Activated CD8-positive, alpha-beta memory T cell treated with anti-CD3 and anti-CD28 coated beads for 36 hours (primary cell): ENCODE results near the gene FAM161A. TPM values are rescaled to one million over a fixed set of nuclear protein-coding genes. Genes with fewer than 3 reads are reported as not detected.
"Not testable (repeated sequence)": the region's sequence is repeated elsewhere in the genome, so short reads cannot be mapped to it uniquely, and the experiment has no call there.

Experiments
- CTCF ChIA-PET: fragments of 350-600 bp; sonication (Branson Sonifier 250); formaldehyde crosslinking; loops from one replicate; lab custom pipeline; 2021; ENCODE audit warnings: antibody characterized with exemption; lab: Charles Lee
- POLR2A ChIA-PET: fragments of 350-600 bp; sonication (Branson Sonifier 250); formaldehyde crosslinking; loops from one replicate; lab custom pipeline; 2021; ENCODE audit warnings: antibody characterized with exemption; lab: Charles Lee
- total RNA-seq, 2 experiments: library from RNA; stranded (reverse); gene quantifications; one replicate each; pipeline ENCODE4 v1.2.3, GENCODE V29; 2021

Gene FAM161A
- total RNA-seq, result 1 to 10 TPM; 8.0 to 8.3 TPM

- POLR2A ChIA-PET, result interaction anchor here (1.4 kb wide), 1 partner anchor 12 kb away, joined by 5 read pairs; no protein-coding TSS in a partner anchor
- CTCF ChIA-PET, result no interaction called here
These were observed at the start of gene FAM161A for GRCh38 chr2:61853847-61854563. FAM161A (minus strand) TSS chr2:61854060; CDS start chr2:61854041, 19 bp downstream.

- POLR2A ChIA-PET, result no interaction called here
These were observed 46.4 kb upstream of the FAM161A start for GRCh38 chr2:61900281-61900680.

GRCh38 chr2:61898810-61899209 lies 45.0 kb upstream of the FAM161A start:
- ChIA-PET CTCF (no interaction called here), POLR2A (no interaction called here)

More at GRCh38 chr2:61900281-61900680, 46.4 kb upstream of the FAM161A start:
- CTCF ChIA-PET, result no interaction called here

GRCh38 chr2:61888267-61889055 lies 34.6 kb upstream of the FAM161A start, which contains the start of gene CCT4:
CCT4 (minus strand) TSS chr2:61888656; CDS start chr2:61888507, 149 bp downstream.
- CTCF ChIA-PET, result interaction anchor here (0.7 kb wide), 3 partner anchors 16 to 213 kb away, joined by 3 to 4 read pairs (median 3); no protein-coding TSS in a partner anchor
- POLR2A ChIA-PET, result interaction anchor here (0.7 kb wide), 5 partner anchors 153 to 710 kb away, joined by 5 to 12 read pairs (median 7); no protein-coding TSS in a partner anchor

- ChIA-PET CTCF (no interaction called here), POLR2A (no interaction called here)
These were observed 33.9 kb upstream of the FAM161A start for GRCh38 chr2:61887717-61888266.

- ChIA-PET CTCF (interaction anchor here (1.2 kb wide), 1 partner anchor 15 kb away, joined by 3 read pairs; no protein-coding TSS in a partner anchor), POLR2A (interaction anchor here (1.2 kb wide), 1 partner anchor 14 kb away, joined by 8 read pairs; no protein-coding TSS in a partner anchor)
These were observed 32.2 kb upstream of the FAM161A start for GRCh38 chr2:61885896-61886603.

- ChIA-PET CTCF (no interaction called here), POLR2A (interaction anchor here (0.6 kb wide), 1 partner anchor 14 kb away, joined by 3 read pairs; no protein-coding TSS in a partner anchor)
These were observed 29.0 kb upstream of the FAM161A start for GRCh38 chr2:61882850-61883249.

GRCh38 chr2:61879351-61879750 lies 25.5 kb upstream of the FAM161A start:
- CTCF ChIA-PET, POLR2A ChIA-PET: not testable (repeated sequence)

GRCh38 chr2:61878761-61879160 lies 24.9 kb upstream of the FAM161A start:
- CTCF ChIA-PET, result interaction anchor here (1.1 kb wide), 1 partner anchor 13 kb away, joined by 3 read pairs; no protein-coding TSS in a partner anchor

GRCh38 chr2:61877571-61878245 lies 23.8 kb upstream of the FAM161A start:
- CTCF ChIA-PET, result interaction anchor here (1.1 kb wide), 1 partner anchor 11 kb away, joined by 3 read pairs; no protein-coding TSS in a partner anchor
- POLR2A ChIA-PET, result no interaction called here

More at GRCh38 chr2:61878761-61879160, 24.9 kb upstream of the FAM161A start:
- POLR2A ChIA-PET, result no interaction called here

GRCh38 chr2:61876400-61876799 lies 22.5 kb upstream of the FAM161A start:
- ChIA-PET POLR2A (no interaction called here), CTCF (no interaction called here)

GRCh38 chr2:61866482-61867089 lies 12.7 kb upstream of the FAM161A start:
- ChIA-PET POLR2A (interaction anchor here (0.6 to 0.7 kb wide), 2 partner anchors 20 to 821 kb away, joined by 3 to 7 read pairs; no protein-coding TSS in a partner anchor), CTCF (interaction anchor here (0.6 to 0.9 kb wide), 2 partner anchors 8 to 12 kb away, joined by 3 to 4 read pairs; no protein-coding TSS in a partner anchor)

- CTCF ChIA-PET, result no interaction called here
- POLR2A ChIA-PET, result no interaction called here
These were observed 8.2 kb upstream of the FAM161A start for GRCh38 chr2:61862085-61862484.

- CTCF ChIA-PET, result interaction anchor here (0.7 kb wide), 1 partner anchor 14 kb away, joined by 4 read pairs; no protein-coding TSS in a partner anchor
These were observed 3.4 kb upstream of the FAM161A start for GRCh38 chr2:61857224-61857623.

GRCh38 chr2:61855318-61855613 lies 1.4 kb upstream of the FAM161A start:
- ChIA-PET CTCF (no interaction called here), POLR2A (interaction anchor here (1.4 kb wide), 1 partner anchor 10 kb away, joined by 5 read pairs; no protein-coding TSS in a partner anchor)

More at GRCh38 chr2:61857224-61857623, 3.4 kb upstream of the FAM161A start:
- POLR2A ChIA-PET, result no interaction called here

GRCh38 chr2:61854564-61855317 lies 881 bp upstream of the FAM161A start:
- CTCF ChIA-PET, result no interaction called here
- POLR2A ChIA-PET, result interaction anchor here (1.4 kb wide), 1 partner anchor 11 kb away, joined by 5 read pairs; no protein-coding TSS in a partner anchor
